HPDE6-E6E7 (cell line): ENCODE data around the gene DSC1.

Experiments
- DNase-seq: peaks from one replicate; pipeline ENCODE4 v3.0.0; 2011; ENCODE audit warnings: missing footprints; ENCODE audit errors: extremely low spot score

Gene DSC1

DNA sequence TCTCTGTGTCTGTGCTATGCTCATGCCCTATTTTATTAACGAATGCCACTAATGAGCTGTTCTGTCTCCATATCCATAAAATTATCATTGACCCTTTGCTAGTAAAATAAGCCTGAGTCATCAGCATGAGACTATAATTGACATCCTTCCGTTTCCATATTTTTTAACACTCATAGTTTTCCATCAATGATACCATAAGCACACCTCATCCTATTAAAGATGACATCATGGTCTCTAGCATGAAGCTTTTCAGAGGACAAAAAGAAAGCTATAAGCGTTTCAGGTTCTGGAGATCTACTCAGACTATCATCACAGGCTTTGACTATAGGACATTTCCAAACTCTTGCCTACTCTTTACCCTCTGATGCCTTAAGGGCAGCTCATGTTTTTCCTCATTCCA is 59.2 kb downstream of the DSC1 start:
- no peak for DNase-seq

DNA sequence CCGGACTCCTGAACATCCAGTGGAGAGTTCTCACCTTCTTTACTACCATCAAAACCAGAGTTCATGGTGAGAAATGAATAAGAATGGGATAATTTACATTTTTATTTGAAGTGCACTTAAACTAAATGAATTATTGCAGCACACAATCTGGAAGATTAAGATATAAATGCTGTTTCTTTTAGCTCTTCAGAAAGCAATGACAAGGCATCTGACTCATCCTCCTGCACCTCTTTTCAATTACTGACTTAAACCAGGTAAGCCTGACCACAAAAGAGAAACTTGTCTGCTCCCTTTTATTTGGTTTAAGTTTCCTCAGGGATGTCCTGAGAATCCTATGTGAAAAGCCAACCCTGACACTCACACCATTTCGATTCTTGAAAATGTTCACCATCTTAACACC is 59.7 kb downstream of the DSC1 start:
- no peak for DNase-seq

DNA sequence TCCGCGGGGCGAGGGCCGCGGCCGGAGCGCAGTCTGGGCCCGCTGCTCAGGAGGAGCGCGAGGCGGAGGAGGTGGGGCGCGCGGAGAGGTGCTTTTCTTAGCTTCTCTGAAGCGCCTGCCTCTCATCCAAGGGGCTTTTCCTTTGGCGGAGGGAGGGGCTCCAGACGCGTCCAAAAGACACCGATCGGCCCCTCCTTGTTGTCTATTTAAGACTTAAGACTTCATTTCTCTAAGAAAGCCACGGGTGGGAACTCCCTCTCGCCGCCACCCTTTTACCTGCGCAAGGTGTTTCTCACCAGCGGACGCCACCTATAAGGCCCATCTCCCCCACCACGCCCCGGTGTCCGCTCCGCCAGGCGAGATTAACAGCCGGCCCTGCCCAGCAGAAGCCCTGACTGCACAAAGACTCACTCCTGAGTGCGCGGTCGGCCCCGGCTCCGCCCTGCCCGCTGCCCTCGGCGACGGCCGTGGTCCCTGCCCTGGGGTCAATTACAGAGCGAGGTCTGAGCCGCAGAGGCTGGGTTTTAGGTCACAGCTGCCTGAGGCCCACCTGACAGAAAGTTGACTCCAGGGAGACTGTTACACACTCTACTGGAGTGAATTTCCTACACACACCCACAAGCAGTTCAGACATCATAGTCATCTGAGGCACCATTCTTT is 60.5 kb downstream of the DSC1 start, which contains the start of gene DSC2:
TSS of gene DSC2 (minus strand) at position 397 of the 660 bp plus-strand sequence. CDS start 450 bp downstream, outside the sequence.
- peak; percentile 52 for DNase-seq

DNA sequence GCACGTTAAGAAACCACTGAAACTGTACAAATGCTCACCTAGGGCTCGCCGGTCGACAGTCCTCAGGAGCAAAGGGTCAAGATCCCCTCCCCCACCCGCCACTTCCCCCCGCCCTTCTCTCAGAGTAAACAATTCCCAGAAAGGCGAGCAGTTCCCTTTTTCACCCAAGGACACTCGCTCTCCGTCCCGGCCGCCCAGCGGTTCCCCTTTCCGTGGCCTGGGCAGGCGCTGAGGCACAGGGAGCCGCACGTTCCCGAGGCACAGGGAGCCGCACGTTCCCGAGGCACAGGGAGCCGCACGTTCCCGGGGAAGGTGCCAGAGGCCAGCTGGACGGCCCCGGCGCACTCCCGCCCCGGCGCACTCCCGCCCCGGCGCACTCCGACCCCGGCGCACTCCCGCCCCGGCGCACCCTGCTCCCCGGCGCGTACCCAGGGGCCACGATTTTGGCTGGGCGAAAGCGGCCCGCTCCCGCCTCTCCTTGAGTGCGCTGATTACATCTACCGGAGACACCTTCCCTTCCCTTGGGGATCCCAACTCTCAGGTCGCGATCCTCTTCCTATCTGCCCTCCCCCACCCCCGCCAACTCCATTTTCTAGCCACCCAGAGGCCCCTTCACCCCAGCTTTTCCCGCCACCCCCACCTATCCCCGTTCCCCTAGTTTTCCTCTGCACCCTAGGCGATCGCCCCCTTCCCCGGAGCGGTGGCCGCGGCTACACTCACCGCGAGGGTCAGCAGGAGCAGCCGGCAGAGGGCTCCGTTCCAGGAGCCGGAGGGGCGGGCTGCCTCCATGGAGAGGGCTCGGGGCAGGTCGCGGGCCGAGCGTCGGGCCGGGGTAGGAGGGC is 61.3 kb downstream of the DSC1 start:
- DNase-seq = no peak

DNA sequence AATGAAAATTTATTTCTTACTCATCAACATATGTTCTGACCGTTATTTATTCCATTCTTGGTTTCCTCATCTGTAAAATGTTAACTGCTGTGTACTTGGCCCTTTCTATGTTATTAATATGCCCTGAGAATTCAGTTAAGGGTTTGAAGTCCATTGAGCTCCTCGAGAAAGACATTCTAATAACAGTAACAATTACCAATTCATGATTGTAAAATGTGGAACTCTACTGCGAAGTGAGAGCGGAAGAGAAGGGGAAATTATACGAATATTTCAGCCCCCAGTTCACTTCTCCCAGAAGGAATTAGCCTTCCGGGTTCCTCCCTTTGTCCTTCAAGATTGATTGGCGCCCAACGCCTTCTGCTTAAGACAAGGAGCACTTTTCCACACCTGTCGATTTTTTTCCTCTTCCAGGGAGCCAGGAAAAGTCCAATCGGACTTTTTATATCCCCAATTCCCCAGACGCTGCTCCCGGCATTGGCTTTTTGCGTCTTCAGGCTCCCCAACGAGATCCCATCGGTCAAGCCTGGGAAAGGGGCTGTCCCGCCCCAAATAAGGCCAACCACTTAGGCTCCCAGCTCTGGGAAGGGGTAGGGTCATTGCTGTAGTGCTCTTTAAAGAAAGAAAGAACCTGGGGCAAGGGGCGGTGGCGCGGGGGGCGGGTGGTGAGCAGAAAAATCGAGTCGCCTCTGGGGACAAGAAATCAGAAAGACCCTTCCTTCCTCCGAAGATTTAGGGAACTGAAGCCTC is 62.0 kb downstream of the DSC1 start:
- no peak for DNase-seq

DNA sequence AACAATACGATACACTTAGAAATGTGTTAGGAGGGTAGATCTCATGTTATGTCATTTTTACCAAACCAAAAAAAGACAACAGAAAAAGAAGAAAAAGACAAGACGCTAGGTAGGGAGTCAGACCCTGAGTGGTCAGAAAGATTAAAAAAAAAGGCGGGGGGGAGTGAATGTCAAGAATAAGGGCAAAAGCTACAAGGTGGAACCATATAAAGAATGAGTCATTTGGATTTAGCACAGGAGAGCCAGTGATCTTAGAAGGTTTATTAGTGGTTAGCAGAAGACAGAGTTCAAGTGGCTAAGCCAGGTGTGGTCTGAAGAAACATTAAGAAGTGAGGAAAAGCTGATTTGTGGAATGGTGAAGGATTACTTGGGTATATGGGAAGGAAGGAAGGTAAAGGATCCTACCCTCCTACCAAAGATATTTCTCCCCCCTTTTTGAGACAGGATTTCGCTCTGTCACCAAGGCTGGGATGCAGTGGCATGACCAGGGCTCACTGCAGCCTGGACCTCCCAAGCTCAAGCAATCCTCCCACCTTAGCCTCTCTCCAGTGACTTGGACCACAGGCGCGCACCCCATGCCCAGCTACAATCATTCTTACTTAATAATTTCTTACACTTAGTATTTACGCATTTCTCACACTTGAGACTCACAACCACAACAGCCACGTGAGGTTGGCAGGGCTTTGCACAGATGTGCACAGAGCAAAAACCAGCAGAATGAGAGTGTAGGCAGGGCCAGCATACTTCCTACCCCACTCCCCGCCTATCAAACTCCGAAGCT is 63.0 kb downstream of the DSC1 start:
- DNase-seq = no peak

DNA sequence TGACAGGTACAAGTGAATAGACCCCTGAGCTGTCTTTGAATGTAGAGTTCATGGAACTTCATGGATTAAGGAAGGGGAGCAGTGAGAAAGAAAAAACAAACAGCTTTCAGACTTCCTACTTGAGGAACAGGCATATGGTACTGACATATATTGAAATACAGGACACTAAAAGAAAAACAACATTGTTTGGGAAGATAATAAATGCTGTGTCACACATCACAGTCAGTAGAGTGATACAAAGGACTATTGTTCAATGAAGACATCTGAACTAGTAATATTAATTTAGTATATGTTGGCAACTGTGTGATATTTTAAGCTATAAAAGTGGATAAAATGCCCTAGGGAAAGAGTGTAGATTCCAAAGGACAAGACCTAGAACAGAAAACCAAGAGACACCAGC is 63.8 kb downstream of the DSC1 start:
- no peak for DNase-seq

DNA sequence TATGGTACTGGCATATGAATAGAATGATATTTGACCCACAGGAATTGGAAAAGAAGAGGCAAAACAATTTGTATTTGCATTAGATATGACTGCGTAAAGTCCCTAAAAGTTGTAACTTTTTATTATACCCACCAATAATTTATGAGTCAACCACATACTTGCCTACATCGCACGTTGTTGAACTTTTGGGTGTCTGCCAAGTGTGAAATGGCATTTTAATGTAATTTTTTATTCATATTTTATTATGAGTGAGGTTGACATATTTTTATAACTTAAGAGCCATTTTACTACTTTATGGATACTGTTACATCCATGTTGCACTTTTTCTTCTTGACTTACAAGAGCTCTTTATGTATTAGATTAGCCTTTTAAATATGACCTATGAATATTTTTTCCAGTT is 65.0 kb downstream of the DSC1 start:
- no peak for DNase-seq

DNA sequence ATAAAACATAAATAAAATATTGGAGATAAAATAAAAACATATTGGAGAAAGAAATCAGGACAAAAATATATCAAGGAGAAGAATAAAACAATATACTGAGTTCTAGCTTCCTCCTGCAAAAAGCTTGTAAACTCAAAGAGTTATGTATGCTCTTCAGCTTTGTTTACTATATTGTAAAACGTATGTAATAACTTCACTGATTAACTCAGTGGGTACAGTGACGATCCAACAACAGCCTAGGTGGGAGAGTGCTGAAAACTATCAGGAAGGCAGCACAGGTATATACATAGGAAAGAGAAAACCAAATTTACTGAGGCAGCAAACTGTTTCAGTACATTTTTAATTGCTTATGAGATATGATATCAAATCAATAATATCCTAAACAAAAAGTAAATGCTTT is 68.8 kb downstream of the DSC1 start:
- DNase-seq = no peak

DNA sequence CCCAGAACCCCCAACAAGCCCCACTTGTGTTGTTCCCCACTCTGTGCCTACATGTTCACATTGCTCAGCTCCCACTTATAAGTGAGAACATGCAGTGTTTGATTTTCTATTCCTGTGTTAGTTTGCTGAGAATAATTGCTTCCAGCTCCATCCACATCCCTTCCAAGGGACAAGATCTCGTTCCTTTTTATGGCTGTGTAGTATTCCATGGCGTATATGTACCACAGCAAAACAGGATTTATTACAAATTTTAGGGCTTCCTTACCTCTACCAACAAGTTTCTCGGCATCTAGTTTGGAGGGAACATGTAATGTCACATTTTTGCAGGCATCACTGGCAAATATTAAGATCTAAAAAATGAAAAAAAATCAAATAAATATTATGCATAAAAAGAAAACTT is 69.4 kb downstream of the DSC1 start:
- DNase-seq = no peak

DNA sequence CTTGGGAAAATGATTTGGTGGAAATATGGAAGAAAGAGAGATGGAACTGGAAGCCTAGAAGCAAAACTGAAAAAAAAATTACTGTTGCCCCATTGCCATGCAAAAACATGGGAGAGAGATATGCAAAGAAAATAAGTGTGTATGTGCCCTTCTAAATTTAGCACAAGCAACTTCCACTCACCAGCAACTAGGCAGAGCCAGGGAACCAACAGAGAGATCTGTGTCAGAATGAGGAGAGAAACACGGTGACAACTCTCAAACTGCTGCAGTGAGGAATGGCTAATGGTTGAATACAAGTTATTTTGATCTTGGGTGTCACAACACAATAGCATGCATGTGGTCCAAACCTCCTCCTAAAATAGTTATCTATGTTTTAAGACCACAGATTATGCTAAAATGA is 71.3 kb downstream of the DSC1 start:
- DNase-seq = no peak

DNA sequence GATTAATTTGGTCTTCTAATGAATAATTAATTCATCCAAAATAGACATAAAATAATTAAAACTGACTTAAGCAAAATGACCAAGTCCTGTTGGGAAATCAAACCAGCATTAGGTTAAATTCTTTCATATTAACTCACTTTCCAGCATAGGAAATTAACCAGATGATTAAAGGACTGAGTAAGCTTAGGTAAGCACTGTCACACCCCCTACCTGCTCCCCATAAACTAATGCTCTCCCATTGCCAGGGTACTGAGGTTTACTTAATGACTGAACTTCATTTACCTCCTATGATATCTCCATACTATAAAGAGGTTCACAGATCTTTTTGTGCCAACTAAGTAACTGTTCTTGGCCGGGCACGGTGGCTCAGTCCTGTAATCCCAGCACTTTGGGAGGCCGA is 74.1 kb downstream of the DSC1 start:
- no peak for DNase-seq

DNA sequence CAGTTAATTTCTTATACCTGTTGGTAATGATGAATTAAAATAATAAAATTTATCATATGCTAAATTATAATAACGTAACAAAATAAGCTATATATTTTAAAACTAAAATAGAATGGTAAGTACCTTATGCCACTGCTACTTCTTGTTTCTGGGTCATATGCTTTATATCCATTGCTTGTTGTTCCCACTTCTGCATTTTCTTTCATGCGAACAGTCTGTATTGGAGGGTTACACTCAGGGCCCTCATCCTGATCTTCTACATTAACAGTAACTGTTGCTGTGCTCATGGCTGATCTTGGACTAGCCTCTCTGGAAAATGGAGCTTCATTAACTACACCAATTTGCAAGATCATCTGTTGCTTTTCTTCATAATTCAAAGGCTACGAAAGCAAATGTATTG is 82.7 kb downstream of the DSC1 start:
- no peak for DNase-seq
